IMR-90 (cell line): ENCODE results near the gene PAQR4. TPM values are rescaled to one million over a fixed set of nuclear protein-coding genes. Genes with fewer than 3 reads are reported as not detected.

ENCODE experiments used
- ATAC-seq: fragments of 200-7000 bp; cut with Tn5 transposase; 2 replicates; pipeline ENCODE4 v1.9.1; 2020; ENCODE audit warnings: low read depth, mild to moderate bottlenecking, moderate library complexity
- BruUV-seq: library from RNA; stranded (reverse); fragments of 400-500 nt; replicated peaks from 2 replicates; lab custom pipeline; 2021; lab: Mats Ljungman, UMichigan
- CTCF ChIA-PET: fragments of 300-600 bp; formaldehyde crosslinking; extraction: SDS; loops from one replicate; lab custom pipeline; 2021; ENCODE audit warnings: antibody characterized with exemption; lab: Yijun Ruan, JAX
- POLR2A ChIA-PET: fragments of 300-600 bp; sonication (Branson Sonifier 250); formaldehyde crosslinking; loops from one replicate; lab custom pipeline; 2022; ENCODE audit warnings: antibody characterized with exemption; ENCODE audit not compliant: unreplicated experiment; lab: Charles Lee
- DNase-seq: peaks from one replicate; pipeline ENCODE4 v3.0.0; 2013
- H2AFZ ChIP-seq: replicated peaks from 2 replicates; pipeline ENCODE3; 2013; ENCODE audit warnings: low read length, mild to moderate bottlenecking; ENCODE audit not compliant: poor library complexity
- H2AK5ac ChIP-seq: 2 replicates; pipeline ENCODE4 v1.6.1; 2013; ENCODE audit warnings: low read depth, low read length, inconsistent platforms
- H2AK9ac ChIP-seq: replicated peaks from 2 replicates; pipeline ENCODE3; 2013; ENCODE audit warnings: mild to moderate bottlenecking, low read depth, low read length, moderate library complexity; ENCODE audit not compliant: poor library complexity
- H2BK120ac ChIP-seq: 2 replicates; pipeline ENCODE4 v1.6.1; 2013; ENCODE audit warnings: low read depth, low read length, inconsistent platforms
- H2BK15ac ChIP-seq: 3 replicates; pipeline ENCODE4 v1.6.1; 2013; ENCODE audit warnings: low read depth, low read length, inconsistent platforms
- H2BK20ac ChIP-seq: 2 replicates; pipeline ENCODE4 v1.6.1; 2013; ENCODE audit warnings: low read depth, mild to moderate bottlenecking, inconsistent platforms, low read length, moderate library complexity
- H2BK5ac ChIP-seq: 2 replicates; pipeline ENCODE4 v1.6.1; 2013; ENCODE audit warnings: mild to moderate bottlenecking, low read depth, low read length, inconsistent platforms; ENCODE audit not compliant: poor library complexity, severe bottlenecking
- H3K14ac ChIP-seq: replicated peaks from 2 replicates; pipeline ENCODE4 v1.6.1; 2013; ENCODE audit warnings: low read depth, low read length, inconsistent platforms
- H3K18ac ChIP-seq: 2 replicates; pipeline ENCODE4 v1.6.1; 2013; ENCODE audit warnings: low read depth, low read length, control low read depth
- H3K23ac ChIP-seq: 2 replicates; pipeline ENCODE4 v1.6.1; 2013; ENCODE audit warnings: low read depth, low read length, inconsistent platforms
- H3K27ac ChIP-seq: 2 replicates; pipeline ENCODE4 v1.5.1; 2013; ENCODE audit warnings: mild to moderate bottlenecking, control low read depth, low read length; ENCODE audit not compliant: insufficient read depth
- H3K27me3 ChIP-seq: 2 replicates; pipeline ENCODE4 v1.6.1; 2013; ENCODE audit warnings: low read length; ENCODE audit not compliant: control insufficient read depth, insufficient read depth
- H3K36me3 ChIP-seq: 2 replicates; pipeline ENCODE4 v1.6.1; 2013; ENCODE audit warnings: low read length, mixed read lengths; ENCODE audit not compliant: control insufficient read depth, insufficient read depth
- H3K4ac ChIP-seq: 2 replicates; pipeline ENCODE4 v1.6.1; 2013; ENCODE audit warnings: low read depth, low read length, inconsistent platforms
- H3K4me1 ChIP-seq: 2 replicates; pipeline ENCODE4 v1.6.1; 2013; ENCODE audit warnings: low read length, mixed read lengths; ENCODE audit not compliant: control insufficient read depth, insufficient read depth
- H3K4me2 ChIP-seq: 2 replicates; pipeline ENCODE4 v1.6.1; 2013; ENCODE audit warnings: low read depth, mild to moderate bottlenecking, control low read depth, low read length, moderate library complexity
- H3K4me3 ChIP-seq: 2 replicates; pipeline ENCODE4 v1.5.1; 2013; ENCODE audit warnings: low read depth, mild to moderate bottlenecking, control low read depth, low read length, moderate library complexity; ENCODE audit not compliant: insufficient read depth
- H3K56ac ChIP-seq: 2 replicates; pipeline ENCODE4 v1.6.1; 2013; ENCODE audit warnings: low read length, inconsistent platforms; ENCODE audit not compliant: insufficient read depth; ENCODE audit errors: extremely low read depth
- H3K79me1 ChIP-seq, 2 experiments: 2 replicates each; pipeline ENCODE4 v1.6.1; 2013; ENCODE audit warnings: low read length in 2 of 2, inconsistent platforms in 1 of 2, low read depth in 1 of 2
- H3K9ac ChIP-seq: 2 replicates; pipeline ENCODE4 v1.6.1; 2013; ENCODE audit warnings: low read depth, low read length, control low read depth
- H3K9me1 ChIP-seq: 2 replicates; pipeline ENCODE4 v1.6.1; 2013; ENCODE audit warnings: low read length, inconsistent platforms; ENCODE audit not compliant: insufficient read depth
- H3K9me3 ChIP-seq: 2 replicates; pipeline ENCODE4 v1.6.1; 2013; ENCODE audit warnings: low read length; ENCODE audit not compliant: control insufficient read depth, insufficient read depth
- H4K20me1 ChIP-seq: 2 replicates; pipeline ENCODE4 v1.6.1; 2013; ENCODE audit warnings: low read length, inconsistent platforms; ENCODE audit not compliant: insufficient read depth
- H4K5ac ChIP-seq: 2 replicates; pipeline ENCODE4 v1.6.1; 2013; ENCODE audit warnings: mild to moderate bottlenecking, low read depth, low read length, control low read depth
- H4K8ac ChIP-seq, 2 experiments: 2 replicates each; pipeline ENCODE4 v1.6.1; 2013; ENCODE audit warnings: low read depth in 2 of 2, low read length in 2 of 2, control low read depth in 1 of 2, inconsistent platforms in 1 of 2
- H4K91ac ChIP-seq: 2 replicates; pipeline ENCODE4 v1.6.1; 2013; ENCODE audit warnings: low read depth, low read length, inconsistent platforms; ENCODE audit not compliant: insufficient read depth
- BHLHE40 ChIP-seq: fragments of 150-350 bp; IDR thresholded peaks from 2 replicates; pipeline ENCODE4 v1.6.1; 2016; ENCODE audit warnings: mild to moderate bottlenecking, low read depth, low read length
- CEBPB ChIP-seq: IDR thresholded peaks from 2 replicates; pipeline ENCODE4 v1.6.1; 2012; ENCODE audit warnings: low read depth, low read length, improper control_type of control experiment
- CHD1 ChIP-seq: IDR thresholded peaks from 2 replicates; pipeline ENCODE4 v1.6.1; 2012; ENCODE audit warnings: low read depth, low read length, improper control_type of control experiment
- CTCF ChIP-seq: conservative IDR thresholded peaks from 2 replicates; pipeline ENCODE4 v1.5.1; 2012; ENCODE audit warnings: mild to moderate bottlenecking, low read depth, low read length, improper control_type of control experiment
- FOS ChIP-seq: fragments of 150-350 bp; IDR thresholded peaks from 2 replicates; pipeline ENCODE4 v1.6.1; 2016; ENCODE audit warnings: low read depth, low read length
- MAFK ChIP-seq: IDR thresholded peaks from 2 replicates; pipeline ENCODE4 v1.6.1; 2012; ENCODE audit warnings: low read depth, low read length, improper control_type of control experiment
- MAZ ChIP-seq: IDR thresholded peaks from 2 replicates; pipeline ENCODE4 v1.6.1; 2012; ENCODE audit warnings: low read depth, mild to moderate bottlenecking, low read length, improper control_type of control experiment, moderate library complexity, borderline replicate concordance
- MXI1 ChIP-seq: IDR thresholded peaks from 2 replicates; pipeline ENCODE4 v1.6.1; 2012; ENCODE audit warnings: low read depth, mild to moderate bottlenecking, low read length, moderate library complexity, borderline replicate concordance
- NFE2L2 ChIP-seq: fragments of 150-350 bp; IDR thresholded peaks from 2 replicates; pipeline ENCODE4 v1.6.1; 2016; ENCODE audit warnings: low read depth, mild to moderate bottlenecking, low read length
- POLR2A ChIP-seq: IDR thresholded peaks from 2 replicates; pipeline ENCODE4 v1.6.1; 2012; ENCODE audit warnings: mild to moderate bottlenecking, low read depth, low read length
- RAD21 ChIP-seq: IDR thresholded peaks from 2 replicates; pipeline ENCODE4 v1.6.1; 2012; ENCODE audit warnings: low read length, improper control_type of control experiment
- RCOR1 ChIP-seq: IDR thresholded peaks from 2 replicates; pipeline ENCODE4 v1.6.1; 2012; ENCODE audit warnings: mild to moderate bottlenecking, low read length, improper control_type of control experiment; ENCODE audit not compliant: insufficient replicate concordance
- RFX5 ChIP-seq: IDR thresholded peaks from 2 replicates; pipeline ENCODE4 v1.8.0; 2012; ENCODE audit warnings: low read depth, mild to moderate bottlenecking, low read length, moderate library complexity
- SMC3 ChIP-seq: fragments of 150-350 bp; IDR thresholded peaks from 2 replicates; pipeline ENCODE4 v1.6.1; 2016; ENCODE audit warnings: low read depth, mild to moderate bottlenecking, antibody characterized with exemption, low read length, moderate library complexity
- USF2 ChIP-seq: fragments of 150-350 bp; IDR thresholded peaks from 2 replicates; pipeline ENCODE4 v1.6.1; 2017; ENCODE audit warnings: mild to moderate bottlenecking, antibody characterized with exemption, low read length, low read depth
- WGBS, 2 experiments: methylation state at CpG; one replicate each; pipeline versions ENCODE4 v1.1.5 to v1.1.7; 2013; ENCODE audit warnings: missing lambda C conversion rate in 2 of 2; ENCODE audit not compliant: insufficient read length in 1 of 2; ENCODE audit errors: extremely low coverage in 2 of 2; 5-methylcytosine and 5-hydroxymethylcytosine counted together
- dilution Hi-C: fragments of 300-500 bp; cut with HindIII; formaldehyde crosslinking; loops from one replicate; pipeline ENCODE4 v1.14.3; 2018; ENCODE audit warnings: low sequenced_read_pairs; ENCODE audit not compliant: unreplicated experiment
- in situ Hi-C: fragments of 300-500 bp; cut with MboI; formaldehyde crosslinking; loops from 3 replicates; pipeline ENCODE4 v1.14.3; 2019; ENCODE audit warnings: low sequenced_read_pairs, inconsistent platforms, mixed read lengths
- intact Hi-C: fragments of 100-400 bp; cut with micrococcal nuclease; formaldehyde crosslinking; loops from 2 replicates; pipeline ENCODE4 v1.10.0; 2022
- polyA plus RNA-seq, 3 experiments: library from polyadenylated mRNA; depleted of rRNA; stranded (reverse); fragments of >200 nt; gene quantifications; 2 replicates each; pipeline ENCODE4 v1.2.3, GENCODE V29; 2012; ENCODE audit warnings: low replicate concordance in 1 of 3
- total RNA-seq: library from RNA; depleted of rRNA; stranded (reverse); fragments of >200 nt; gene quantifications from 2 replicates; pipeline ENCODE4 v1.2.3, GENCODE V29; 2012
- TF ChIP-seq, protein P1 (sequence below): fragments of 150-350 bp; IDR thresholded peaks from 2 replicates; pipeline ENCODE4 v1.6.1; 2016; ENCODE audit warnings: low read depth, mild to moderate bottlenecking, low read length, moderate library complexity, borderline replicate concordance

Gene PAQR4
- total and polyA plus RNA-seq, 2 of the 4 experiments (the other 2 are of a cell fraction), result 2.2 to 10.0 TPM

DNA sequence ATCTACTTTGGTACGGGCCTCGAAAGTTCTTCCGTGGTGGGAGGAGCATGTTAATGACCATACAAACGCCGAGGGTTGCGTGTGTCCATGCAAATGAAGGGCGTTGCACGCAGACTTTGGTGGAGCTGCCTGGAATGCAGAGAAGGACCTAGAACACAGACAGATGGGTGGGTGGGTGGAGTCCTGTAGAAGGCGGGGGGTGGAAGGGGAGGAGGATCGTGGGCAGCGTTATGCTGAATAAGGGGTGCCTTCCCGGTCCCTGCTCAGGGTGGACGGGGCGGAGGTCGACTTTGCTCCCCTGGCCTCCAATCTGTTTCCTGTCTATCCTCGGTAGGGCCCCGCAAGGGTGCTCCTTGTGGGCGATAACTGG lies 795 bp upstream of the PAQR4 start:
- no peaks in the 10 kb centered on the region; the same call in 1 of the 2 replicates for H3K9me3 ChIP-seq
- peaks cover 7% of the 10 kb centered on the region; the same call in 1 of the 2 replicates for H3K4me1 ChIP-seq
- no peak overlapping the region for H2AK9ac ChIP-seq
- ChIA-PET CTCF (no interaction called here), POLR2A (no interaction called here)
- H3K4me2 ChIP-seq, result peak overlapping the region; percentile 89
- H3K27me3 ChIP-seq, result peaks cover 36% of the 10 kb centered on the region
- DNase-seq (no peak), ATAC-seq (no peak)
- no peak overlapping the region for H3K18ac ChIP-seq
- H4K91ac ChIP-seq, result no peak overlapping the region
- peaks cover 5 to 23% of the 10 kb centered on the region in 2 experiments; a peak in 3 of 4 replicates for H3K79me1 ChIP-seq
- H3K9ac ChIP-seq, result no peak overlapping the region
- H4K5ac ChIP-seq, result no peak overlapping the region
- no peak for TF ChIP-seq RAD21
- no peak for TF ChIP-seq SMC3
- no peak for TF ChIP-seq FOS
- no peak for TF ChIP-seq BHLHE40
- TF ChIP-seq MXI1, result no peak
- TF ChIP-seq MAFK, result no peak
- no peak for TF ChIP-seq NFE2L2
- TF ChIP-seq, protein P1, sequence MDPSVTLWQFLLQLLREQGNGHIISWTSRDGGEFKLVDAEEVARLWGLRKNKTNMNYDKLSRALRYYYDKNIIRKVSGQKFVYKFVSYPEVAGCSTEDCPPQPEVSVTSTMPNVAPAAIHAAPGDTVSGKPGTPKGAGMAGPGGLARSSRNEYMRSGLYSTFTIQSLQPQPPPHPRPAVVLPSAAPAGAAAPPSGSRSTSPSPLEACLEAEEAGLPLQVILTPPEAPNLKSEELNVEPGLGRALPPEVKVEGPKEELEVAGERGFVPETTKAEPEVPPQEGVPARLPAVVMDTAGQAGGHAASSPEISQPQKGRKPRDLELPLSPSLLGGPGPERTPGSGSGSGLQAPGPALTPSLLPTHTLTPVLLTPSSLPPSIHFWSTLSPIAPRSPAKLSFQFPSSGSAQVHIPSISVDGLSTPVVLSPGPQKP, result no peak
- no peak for TF ChIP-seq RFX5
- no peak for TF ChIP-seq POLR2A
- TF ChIP-seq RCOR1, result no peak
- TF ChIP-seq CEBPB, result no peak
- TF ChIP-seq USF2, result no peak
- TF ChIP-seq MAZ, result no peak
- TF ChIP-seq CTCF, result no peak
- no peak for TF ChIP-seq CHD1
- no peak overlapping the region for H2BK120ac ChIP-seq
- no peak overlapping the region for H3K27ac ChIP-seq
- H2AK5ac ChIP-seq, result no peak overlapping the region
- no peak overlapping the region for H2BK15ac ChIP-seq
- BruUV-seq, result no TSS peak
- peaks cover 17% of the 10 kb centered on the region for H3K9me1 ChIP-seq
- peaks cover 2% of the 10 kb centered on the region; the same call in 1 of the 2 replicates for H3K36me3 ChIP-seq
- H2BK5ac ChIP-seq, result no peak overlapping the region
- dilution Hi-C loops (no loop called here), in situ Hi-C loops (no loop called here), intact Hi-C loops (no loop called here)
- no peak overlapping the region for H3K4ac ChIP-seq
- WGBS, 2 experiments, result 22% methylated on average over 6 of the region's 18 CpGs; no CpG with 5 or more reads in 1 of the 2 experiments
- no peak overlapping the region for H3K14ac ChIP-seq
- peak overlapping the region; percentile 97 for H2AFZ ChIP-seq
- no peak overlapping the region for H3K56ac ChIP-seq
- no peak overlapping the region for H4K8ac ChIP-seq
- H3K4me3 ChIP-seq, result no peak overlapping the region
- no peak overlapping the region for H2BK20ac ChIP-seq
- H3K23ac ChIP-seq, result no peak overlapping the region
- H4K20me1 ChIP-seq, result peaks cover 31% of the 10 kb centered on the region
